Activated naive CD4-positive, alpha-beta T cell treated with anti-CD3 and anti-CD28 coated beads, Interleukin-2, amount 50 U/mL, for 16 hours (primary cell): ENCODE measurements around the gene ADGRG7.
"Not testable (repeated sequence)": the region's sequence is repeated elsewhere in the genome, so short reads cannot be mapped to it uniquely, and the experiment has no call there.

Source experiments
- DNase-seq: peaks from one replicate; pipeline ENCODE4 v3.0.0-alpha.2; 2020

ADGRG7 gene

DNA sequence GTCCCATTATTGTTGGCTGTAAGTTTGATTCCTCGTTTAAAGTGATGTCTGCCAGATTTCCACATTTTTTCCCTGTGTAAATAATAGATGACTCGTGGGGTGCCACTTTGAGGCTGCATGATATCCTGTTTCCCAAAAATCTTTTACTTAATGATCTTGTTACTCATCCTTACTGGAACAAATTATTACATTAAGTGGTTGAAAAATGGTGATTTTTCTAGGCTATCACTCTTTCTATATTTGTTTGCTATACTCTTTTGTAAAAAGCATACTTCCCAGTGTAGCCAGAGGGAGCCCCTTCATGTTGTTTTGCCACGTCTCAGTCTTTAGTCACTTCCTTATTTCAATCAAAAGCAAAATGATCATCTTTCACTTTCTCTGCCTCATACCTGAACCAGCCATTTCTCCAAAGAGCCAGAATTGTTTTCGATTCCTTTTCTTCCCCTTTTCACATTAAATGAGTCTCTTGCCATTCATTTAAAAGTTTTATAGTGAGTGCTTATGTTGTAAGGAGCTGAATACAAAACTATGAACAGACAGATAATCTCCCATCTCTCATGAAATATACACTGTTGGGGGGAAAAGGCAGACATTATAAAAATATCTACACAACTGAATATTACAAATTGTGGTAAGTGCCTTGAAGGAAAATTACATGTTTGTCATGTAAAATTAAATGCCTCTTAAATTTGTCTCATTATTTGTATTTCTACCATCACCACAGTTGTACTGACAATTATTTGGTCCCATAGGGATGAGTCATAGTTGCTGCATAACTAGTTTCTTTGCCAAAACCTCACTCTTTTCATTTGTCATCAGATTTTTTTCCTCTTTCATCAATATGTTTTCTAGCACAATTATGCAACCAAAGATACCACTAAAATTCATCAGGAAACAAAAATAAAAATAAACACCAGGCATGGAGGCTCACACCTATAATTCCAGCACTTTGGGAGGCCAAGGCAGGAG lies 41.5 kb downstream of the ADGRG7 start:
- no peak for DNase-seq

DNA sequence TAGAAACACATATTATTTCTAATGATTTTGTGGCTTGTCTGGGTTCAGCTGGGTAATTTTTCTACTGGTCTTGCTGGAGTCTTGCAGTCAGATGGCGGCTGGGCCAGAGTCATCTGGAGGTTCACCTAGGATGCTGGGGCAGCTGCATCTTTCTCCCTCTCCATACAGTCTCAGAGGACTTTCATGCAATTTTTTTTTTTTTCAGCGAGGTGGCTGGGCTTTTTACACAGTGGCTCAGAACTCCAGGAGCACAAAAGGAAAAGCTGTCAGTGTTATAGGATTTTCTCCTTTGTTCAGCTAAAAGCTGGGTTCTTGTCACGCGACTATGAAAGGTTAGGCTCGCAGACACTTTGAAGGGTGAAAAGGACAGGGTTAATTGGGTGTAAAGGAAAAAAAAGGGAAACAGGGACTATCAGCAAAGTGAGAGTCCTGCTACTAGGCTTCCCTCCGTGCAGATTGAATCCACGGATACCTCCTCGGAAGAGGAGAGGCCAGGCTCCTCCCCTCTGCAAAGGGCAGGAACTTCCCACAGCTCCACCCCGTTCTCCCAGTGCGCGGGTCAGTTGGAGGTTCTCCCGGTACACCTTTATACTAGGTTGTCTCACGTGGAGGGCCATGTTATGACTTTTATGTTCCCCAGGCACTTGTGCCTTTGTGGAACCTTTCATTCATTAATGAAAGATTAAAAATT lies 44.3 kb downstream of the ADGRG7 start:
- DNase-seq, result no peak

DNA sequence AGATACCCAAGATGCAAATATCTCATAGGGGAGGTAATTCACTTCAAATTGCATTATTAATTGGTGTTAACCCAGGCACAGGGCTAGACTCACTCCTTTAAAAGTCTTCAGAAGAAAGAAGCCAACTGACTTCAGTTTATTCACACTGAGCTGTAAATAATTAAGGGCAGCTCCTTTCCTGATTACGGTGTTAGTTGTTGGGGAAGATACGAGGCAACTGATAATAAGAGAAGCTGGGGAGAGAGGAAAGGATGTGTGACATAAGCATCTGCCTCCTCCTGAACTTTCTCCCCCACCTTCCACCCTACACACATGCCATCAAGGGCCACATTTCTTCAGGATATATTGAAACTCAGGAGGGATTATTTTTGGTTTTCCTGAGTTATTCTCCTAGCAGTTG lies 47.5 kb downstream of the ADGRG7 start:
- DNase-seq, result no peak

DNA sequence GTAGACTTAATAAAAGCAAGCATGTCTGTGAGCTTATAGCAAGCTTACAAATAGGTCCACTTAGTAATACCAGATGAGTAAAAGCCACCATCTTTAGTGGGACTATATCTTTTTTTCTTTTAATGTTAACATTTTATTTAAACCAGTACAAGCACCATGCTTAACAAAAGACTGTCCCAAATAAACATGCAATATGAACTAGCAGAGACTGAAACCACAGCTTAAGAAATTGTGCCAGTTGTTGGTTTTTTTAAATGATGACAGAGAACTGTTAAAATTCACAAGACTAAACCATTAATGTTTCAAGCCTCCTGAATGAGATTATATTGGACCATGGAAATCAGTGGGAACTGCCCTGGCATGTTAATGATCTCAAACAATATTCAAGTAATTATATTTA lies 51.9 kb downstream of the ADGRG7 start:
- not testable (repeated sequence) for DNase-seq

DNA sequence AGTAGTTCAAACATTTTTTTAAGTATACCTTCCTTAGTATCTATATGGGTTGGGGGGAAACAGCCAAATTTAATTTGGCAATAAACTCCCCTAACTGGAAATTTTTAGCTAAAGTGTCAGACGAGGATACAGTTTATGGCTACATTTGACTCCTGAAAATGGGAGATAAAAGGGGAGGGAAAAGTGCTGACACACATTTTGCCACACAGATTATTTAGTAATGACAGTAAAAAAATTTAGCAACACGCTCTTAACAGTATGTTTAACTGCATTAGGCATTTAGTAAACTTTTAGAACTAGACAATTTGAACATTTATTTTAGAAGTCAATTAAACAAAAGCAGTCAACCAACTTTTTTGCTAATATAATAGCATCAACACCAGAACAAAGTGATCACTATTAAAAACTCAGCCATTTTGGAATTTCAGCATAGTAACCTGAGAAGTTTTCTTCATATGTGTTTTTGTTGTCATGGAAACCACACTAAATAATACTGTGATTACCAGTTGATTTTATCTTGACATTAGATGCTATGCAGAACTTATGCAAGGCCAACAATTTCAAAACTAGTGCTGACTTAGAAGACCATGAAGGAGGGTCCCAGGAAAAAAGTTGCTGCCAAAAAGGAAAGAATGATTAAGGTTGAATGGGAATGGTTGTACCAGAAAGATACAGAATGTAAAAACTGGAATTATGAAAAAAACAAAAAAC lies 52.9 kb downstream of the ADGRG7 start:
- DNase-seq, result no peak

DNA sequence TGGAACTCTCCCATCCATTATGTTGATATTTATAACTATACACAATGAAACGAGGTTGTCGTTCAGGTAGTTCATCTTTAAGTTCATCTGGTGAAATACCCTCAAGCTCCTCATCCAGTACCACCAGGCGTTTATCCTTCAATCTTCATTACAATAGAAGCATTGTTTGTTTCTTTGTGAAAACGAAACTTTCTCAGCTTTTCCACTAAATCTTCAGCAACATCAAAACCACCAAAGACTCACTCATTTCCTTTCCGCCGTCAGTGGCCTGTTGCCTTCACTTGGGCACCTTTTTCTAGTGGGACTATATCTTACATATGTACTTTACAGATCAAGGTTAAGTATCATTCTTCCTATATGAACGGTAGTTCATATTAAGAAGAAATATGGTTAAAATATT lies 55.8 kb downstream of the ADGRG7 start:
- DNase-seq, result peak; percentile 29

DNA sequence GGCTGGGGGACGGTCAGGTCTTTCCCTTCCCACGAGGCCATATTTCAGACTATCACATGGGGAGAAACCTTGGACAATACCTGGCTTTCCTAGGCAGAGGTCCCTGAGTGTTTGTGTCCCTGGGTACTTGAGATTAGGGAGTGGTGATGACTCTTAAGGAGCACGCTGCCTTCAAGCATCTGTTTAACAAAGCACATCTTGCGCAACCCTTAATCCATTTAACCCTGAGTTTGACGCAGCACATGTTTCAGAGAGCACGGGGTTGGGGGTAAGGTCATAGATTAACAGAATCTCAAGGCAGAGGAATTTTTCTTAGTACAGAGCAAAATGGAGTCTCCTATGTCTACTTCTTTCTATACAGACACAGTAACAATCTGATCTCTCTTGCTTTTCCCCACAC lies 57.3 kb downstream of the ADGRG7 start:
- not testable (repeated sequence) for DNase-seq

DNA sequence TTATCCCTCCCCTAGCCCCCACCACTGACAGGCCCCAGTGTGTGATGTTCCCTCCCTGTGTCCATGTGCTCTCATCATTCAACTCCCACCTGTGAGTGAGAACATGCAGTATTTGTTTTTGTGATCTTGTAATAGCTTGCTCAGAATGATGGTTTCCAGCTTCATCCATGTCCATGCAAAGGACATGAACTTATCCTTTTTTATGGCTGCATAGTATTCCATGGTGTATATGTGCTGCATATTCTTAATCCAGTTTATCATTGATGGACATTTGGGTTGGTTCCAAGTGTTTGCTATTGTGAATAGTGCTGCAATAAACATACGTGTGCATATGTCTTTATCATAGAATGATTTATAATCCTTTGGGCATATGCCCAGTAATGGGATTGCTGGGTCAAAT lies 57.9 kb downstream of the ADGRG7 start:
- not testable (repeated sequence) for DNase-seq

DNA sequence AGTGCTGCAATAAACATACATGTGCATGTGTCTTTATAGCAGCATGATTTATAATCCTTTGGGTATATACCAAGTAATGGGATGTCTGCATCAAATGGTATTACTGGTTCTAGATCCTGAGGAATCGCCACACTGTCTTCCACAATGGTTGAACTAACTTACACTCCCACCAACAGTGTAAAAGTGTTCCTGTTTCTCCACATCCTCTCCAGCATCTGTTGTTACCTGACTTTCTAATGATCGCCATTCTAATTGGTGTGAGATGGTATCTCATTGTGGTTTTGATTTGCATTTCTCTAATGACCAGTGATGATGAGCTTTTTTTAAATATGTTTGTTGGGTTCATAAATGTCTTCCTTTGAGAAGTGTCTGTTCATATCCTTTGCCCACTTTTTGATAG lies 61.6 kb downstream of the ADGRG7 start:
- DNase-seq, result not testable (repeated sequence)

DNA sequence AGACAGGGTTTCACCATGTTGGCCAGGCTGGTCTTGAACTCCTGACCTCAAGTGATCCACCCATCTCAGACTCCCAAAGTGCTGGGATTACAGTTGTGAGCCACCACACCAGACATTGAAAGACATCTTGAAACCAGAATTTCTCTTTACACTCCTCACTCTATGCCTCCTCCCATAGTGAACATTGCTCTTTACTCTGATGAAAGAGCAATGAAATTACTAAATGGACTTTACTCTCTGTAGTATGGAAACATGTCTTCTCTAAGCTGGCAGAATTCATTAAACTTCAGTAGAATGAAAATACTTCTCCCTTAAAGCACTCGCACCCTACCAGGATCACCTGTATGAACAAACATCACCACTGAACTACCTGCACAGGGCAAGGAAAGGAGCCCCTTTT lies 72.1 kb downstream of the ADGRG7 start:
- DNase-seq, result no peak

DNA sequence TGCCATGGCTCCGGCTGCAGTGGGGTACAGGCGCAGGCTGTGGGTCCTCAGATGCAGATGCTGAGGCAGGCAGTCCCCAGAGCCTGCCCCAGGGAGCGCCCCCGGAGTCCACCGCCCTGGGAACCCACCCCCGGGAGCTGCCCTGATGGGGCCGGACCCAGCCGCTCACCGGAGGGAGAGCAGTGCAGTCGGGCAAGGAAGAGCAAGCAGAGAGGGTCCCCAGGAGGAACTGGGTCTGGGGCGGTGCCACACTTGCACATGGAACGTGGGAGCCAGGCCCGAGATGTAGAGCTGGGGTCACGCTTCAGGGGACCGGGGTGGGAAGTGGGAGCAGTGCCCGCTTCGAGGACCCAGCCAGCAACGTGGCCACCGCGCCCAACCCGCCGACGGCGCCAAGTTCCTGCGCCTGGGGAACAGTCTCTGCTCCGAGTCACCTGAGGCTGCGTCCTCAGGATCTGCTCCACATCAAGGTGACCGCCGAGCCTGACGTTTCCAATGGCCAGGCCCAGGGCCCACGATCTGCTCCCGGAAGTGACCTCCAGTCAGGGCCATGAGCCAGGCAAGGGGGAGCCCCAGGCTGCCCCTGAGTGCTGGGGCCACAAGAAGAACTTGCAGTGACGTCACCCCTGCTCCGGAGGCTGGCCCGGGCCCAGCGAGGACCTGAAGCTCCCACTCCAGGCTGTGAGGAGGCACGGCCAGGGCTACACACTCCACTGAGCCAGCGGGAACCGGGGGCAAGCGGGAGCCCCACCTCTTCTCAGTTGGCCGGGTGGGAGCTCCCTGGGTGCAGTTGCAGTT lies 72.9 kb downstream of the ADGRG7 start:
- no peak for DNase-seq

DNA sequence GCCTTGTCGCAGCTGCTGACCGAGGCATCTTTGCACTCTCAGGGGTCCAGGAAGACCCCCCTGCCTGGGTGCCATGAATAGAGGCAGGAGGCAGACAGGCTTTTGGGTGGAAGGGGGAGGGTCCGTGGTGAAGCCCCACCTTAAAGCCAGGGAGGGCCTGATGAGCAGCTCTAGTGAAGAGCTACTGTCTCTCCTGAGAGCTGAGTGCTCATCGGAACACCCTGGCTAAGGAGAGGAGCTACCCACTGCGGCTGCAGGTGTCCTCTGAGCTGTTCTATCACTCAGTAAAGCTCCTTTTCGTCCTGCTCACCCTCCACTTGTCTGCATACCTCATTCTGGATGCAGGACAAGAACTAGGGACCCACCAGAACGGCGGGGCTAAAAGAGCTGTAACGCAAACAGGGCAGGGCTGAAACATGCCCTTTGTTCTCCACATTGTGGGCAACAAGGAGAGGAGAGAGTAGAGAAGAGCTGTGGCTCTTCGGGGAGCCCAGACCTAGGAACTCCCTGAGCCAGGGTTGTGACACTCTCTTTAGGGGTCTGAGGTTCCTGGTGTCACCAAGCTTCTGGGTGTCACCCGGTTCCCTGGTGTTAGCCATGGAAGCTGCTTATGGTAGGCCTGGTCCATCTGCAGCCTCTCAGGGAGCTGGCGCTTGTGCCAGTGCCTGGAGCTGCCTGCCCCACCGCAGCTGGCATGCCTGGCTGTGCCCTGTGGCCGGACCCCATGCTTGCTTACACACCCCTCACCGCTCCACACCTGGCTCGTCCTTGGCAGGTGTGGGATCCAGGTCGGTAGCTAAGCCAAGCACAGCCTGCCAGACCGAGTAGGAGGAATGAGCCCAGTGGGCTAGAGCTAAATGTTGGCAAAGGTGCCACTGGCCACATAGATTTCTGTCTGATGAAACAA lies 73.7 kb downstream of the ADGRG7 start:
- DNase-seq, result no peak

DNA sequence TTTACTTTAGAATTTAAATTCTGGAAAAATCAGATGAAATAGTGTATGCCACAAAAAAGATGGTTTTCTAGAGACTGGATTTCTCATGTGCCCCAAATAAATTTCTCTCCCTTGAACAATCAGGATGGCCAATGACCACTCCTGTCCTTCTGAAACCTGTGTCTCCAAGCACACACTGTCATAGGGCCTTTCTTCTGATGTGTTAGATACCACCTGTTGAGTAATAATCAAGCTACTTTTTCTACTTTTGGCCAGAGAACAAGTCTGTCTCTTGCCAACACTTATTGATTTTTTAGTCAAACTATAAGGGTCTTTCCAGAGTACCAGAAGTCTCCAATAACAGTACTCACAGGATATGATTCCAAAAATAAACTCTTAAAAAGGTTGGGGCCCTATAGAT lies 83.8 kb downstream of the ADGRG7 start:
- no peak for DNase-seq

DNA sequence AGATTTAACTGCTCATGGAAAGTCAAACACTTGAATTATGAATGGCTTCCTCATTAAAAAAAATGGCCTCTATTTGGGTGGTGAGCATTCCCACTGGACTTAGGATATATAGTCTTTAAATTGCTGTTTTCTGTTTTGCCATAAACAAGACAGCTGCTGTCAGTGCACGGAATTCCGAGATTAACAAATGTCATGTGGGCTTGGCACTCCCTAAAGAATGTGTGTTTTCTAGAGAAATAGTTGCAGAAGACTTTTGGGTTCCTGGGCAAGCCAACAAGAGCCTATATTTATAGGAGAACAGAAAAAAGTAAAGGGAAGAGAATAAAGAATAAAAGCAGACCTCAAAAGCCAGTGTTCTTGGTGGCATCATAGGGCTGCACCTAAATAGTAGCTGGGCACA lies 86.3 kb downstream of the ADGRG7 start:
- no peak for DNase-seq

DNA sequence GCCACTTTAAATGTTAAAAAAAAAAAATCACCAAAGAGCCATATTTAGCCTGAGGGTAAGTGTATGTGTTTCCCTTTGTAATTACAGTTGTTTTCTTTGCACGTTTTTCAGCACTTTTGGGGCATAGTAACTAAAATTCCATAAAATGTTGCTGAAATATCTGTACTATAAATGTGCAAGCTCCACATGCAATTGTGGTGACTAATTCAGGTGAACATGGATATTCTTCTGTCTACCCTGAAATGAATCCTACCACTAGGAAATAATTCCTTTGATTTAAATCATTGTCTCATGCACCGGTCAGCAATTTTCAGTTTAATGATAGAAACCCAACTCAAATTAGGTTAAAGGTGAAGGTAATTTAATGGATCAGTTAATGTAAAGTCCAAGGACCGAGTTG lies 86.8 kb downstream of the ADGRG7 start:
- no peak for DNase-seq

DNA sequence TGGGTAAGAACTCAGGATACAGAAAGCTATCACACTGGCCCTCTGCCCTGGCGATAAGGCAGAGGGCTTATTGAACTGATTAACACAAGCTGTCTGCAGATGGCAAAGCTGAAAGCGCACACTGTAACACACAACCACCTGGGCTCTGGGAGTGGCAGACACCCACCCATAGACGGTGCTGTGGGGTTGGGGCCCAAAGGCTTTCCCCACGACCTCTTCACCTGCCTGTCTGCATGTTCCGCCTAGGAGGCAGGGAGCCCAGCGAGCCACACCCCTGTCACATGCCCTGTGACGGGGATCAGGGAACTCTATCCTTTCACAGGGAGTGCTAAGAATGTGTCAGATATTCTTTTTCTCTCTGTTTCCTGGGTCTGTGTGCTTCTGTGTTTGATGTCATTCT lies 87.8 kb downstream of the ADGRG7 start:
- DNase-seq, result no peak

DNA sequence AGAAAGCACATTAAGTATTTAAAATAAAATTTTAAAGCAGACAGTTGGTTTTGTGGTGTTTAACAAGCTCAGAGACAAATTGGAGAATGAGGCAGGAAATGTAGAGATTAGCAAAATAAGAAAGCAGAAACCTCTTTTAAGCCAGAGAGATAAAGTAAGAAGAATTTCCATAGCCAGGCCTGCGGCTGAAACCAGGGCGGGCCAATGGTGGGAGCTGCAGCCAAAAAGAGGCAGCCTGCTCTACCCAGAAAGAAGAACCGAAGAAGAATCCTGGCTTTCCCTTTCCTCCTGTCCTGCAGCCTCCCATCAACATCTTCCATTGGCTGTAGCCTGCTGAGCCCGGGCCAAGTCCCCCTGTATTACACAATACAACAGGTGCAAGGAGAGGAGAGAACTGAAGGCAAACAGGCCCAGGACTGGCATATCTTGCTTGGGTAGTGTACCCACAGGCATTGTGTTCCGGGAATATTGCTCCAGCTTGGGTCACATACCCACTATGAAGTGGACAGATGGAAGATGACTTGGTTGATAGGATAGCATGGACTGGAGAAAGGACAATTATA lies 88.4 kb downstream of the ADGRG7 start:
- no peak for DNase-seq

DNA sequence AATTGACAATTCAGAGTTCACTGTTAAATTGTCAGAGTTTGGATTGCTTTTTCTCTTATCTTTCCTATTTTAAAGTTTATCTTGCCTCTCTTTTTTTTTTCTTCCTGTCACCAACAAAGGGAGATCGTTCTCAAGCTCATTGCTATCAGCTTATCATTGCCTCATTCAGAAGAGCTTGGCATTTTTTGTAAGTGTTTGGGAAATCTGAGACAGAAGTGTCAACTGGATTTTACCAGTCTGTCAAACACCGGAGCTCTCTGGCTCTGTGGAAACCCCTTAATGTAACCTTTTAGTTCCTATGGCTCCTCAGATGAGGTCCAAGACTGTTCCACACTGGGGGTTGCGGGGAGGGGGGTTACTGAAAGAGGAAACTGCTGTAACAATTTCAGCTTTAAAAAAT lies 89.3 kb downstream of the ADGRG7 start:
- DNase-seq, result no peak

DNA sequence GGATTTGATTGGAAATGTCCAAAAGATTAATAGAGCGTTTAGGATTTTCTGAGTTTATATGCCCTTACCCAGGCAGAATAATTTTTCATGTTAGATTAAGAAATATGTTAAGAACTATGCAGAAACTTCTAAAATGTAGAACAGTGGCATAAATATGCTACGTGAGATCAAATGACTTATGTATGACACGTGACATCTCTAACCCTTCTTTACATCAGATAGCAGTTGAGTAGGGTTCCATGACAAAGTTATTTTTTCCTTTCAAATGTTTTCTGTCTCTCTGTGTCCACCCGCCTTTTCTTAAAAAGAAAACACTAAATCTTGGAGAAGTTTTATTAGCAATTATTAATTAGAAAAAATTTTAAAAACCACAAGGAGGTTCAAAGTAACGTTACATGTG lies 91.3 kb downstream of the ADGRG7 start:
- DNase-seq, result no peak

DNA sequence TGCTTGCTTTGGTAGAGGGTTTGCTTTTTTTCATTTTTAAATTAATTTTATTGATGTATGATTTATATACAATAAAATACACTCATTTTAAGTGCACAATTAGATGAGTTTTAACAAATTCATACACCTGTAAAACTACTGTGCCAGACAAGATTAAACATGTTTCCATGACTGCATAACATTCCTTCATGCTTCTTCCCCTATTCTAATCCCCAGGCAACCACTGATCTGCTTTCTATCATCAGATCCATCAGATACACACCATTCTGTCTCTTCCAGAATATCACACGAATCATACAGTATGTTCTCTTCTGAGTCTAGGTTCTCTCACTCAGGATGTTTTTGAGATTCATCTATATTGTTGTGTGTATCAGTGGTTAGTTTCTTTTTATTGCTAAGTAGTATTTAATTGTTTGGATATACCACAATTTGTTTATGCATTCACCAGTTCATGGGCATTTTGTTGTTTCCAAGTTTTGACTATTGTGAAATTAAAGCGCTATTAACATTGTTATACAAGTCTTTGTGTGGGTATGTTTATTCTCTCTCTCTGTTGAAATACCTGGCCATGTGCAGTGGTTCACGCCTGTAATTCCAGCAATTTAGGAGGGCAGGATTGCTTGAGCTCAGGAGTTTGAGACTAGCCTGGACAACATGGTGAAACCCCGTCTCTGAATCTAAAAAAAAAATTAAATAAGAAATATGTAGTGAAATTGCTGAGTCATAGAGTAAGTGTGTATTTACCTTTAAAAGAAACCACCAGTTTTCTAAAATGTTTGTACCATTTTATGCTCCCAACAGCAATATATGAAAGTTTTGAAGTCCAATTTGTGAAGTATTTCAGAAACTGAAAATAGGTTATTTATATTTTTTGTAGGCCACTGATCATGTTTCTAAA lies 92.9 kb downstream of the ADGRG7 start:
- DNase-seq, result no peak
